Pulmonary artery endothelial cell (primary cell): ENCODE results near the gene MYH11. TPM values are rescaled to one million over a fixed set of nuclear protein-coding genes. Genes with fewer than 3 reads are reported as not detected.
"Not testable (repeated sequence)": the region's sequence is repeated elsewhere in the genome, so short reads cannot be mapped to it uniquely, and the experiment has no call there.

ENCODE experiments used
- DNase-seq: peaks from one replicate; pipeline ENCODE4 v3.0.0-alpha.2; 2011; ENCODE audit warnings: low read depth, low spot score
- total RNA-seq: library from RNA; depleted of rRNA; stranded (reverse); fragments of >200 nt; gene quantifications from 2 replicates; pipeline ENCODE4 v1.2.3, GENCODE V29; 2014

The MYH11 gene
- total RNA-seq, 1 donor from 2014 or later, result not detected

- no peak for DNase-seq
Observed at GRCh38 chr16:15757077-15757386, 99.8 kb downstream of the MYH11 start.

GRCh38 chr16:15754821-15755534 lies 101.8 kb downstream of the MYH11 start:
- DNase-seq, result no peak

GRCh38 chr16:15752717-15753488 lies 103.9 kb downstream of the MYH11 start:
- no peak for DNase-seq

GRCh38 chr16:15751940-15752339 lies 104.9 kb downstream of the MYH11 start:
- no peak for DNase-seq

- no peak for DNase-seq
Observed at GRCh38 chr16:15749985-15750384, 106.8 kb downstream of the MYH11 start.

- DNase-seq, result no peak
Observed at GRCh38 chr16:15749371-15749770, 107.5 kb downstream of the MYH11 start.

- no peak for DNase-seq
Observed at GRCh38 chr16:15748654-15749053, 108.2 kb downstream of the MYH11 start.

GRCh38 chr16:15747937-15748336 lies 108.9 kb downstream of the MYH11 start:
- no peak for DNase-seq

- no peak for DNase-seq
Observed at GRCh38 chr16:15746332-15746731, 110.5 kb downstream of the MYH11 start.

GRCh38 chr16:15743657-15744056 lies 113.2 kb downstream of the MYH11 start:
- no peak for DNase-seq

GRCh38 chr16:15742716-15743115 lies 114.1 kb downstream of the MYH11 start:
- DNase-seq, result no peak

GRCh38 chr16:15741207-15741871 lies 115.5 kb downstream of the MYH11 start:
- no peak for DNase-seq

GRCh38 chr16:15739950-15740349 lies 116.9 kb downstream of the MYH11 start:
- no peak for DNase-seq

- DNase-seq, result no peak
Observed at GRCh38 chr16:15739464-15739863, 117.4 kb downstream of the MYH11 start.

- DNase-seq, result no peak
Observed at GRCh38 chr16:15737140-15737644, 119.6 kb downstream of the MYH11 start.

GRCh38 chr16:15736529-15736928 lies 120.3 kb downstream of the MYH11 start:
- no peak for DNase-seq

- no peak for DNase-seq
Observed at GRCh38 chr16:15735610-15736009, 121.2 kb downstream of the MYH11 start.

- no peak for DNase-seq
Observed at GRCh38 chr16:15732416-15732815, 124.4 kb downstream of the MYH11 start.

- no peak for DNase-seq
Observed at GRCh38 chr16:15729152-15729551, 127.7 kb downstream of the MYH11 start.

GRCh38 chr16:15727697-15728096 lies 129.1 kb downstream of the MYH11 start:
- not testable (repeated sequence) for DNase-seq

GRCh38 chr16:15726715-15727114 lies 130.1 kb downstream of the MYH11 start:
- DNase-seq, result no peak

GRCh38 chr16:15725641-15726240 lies 131.1 kb downstream of the MYH11 start:
- no peak for DNase-seq
